Activated B cell treated with CpG ODN at 0.5 μM for 24 hours (primary cell): ENCODE results near the gene PRRT1. TPM values are rescaled to one million over a fixed set of nuclear protein-coding genes. Genes with fewer than 3 reads are reported as not detected.

Experiments used
- ATAC-seq: fragments of 200-7000 bp; cut with Tn5 transposase; one replicate; pipeline ENCODE4 v1.10.0; 2021; ENCODE audit warnings: low read depth, mild to moderate bottlenecking, moderate library complexity
- CTCF ChIA-PET: fragments of 350-600 bp; sonication (Branson Sonifier 250); formaldehyde crosslinking; loops from one replicate; lab custom pipeline; 2021; ENCODE audit warnings: antibody characterized with exemption; lab: Charles Lee
- POLR2A ChIA-PET: fragments of 350-600 bp; sonication (Branson Sonifier 250); formaldehyde crosslinking; loops from one replicate; lab custom pipeline; 2021; ENCODE audit warnings: antibody characterized with exemption; lab: Charles Lee
- DNase-seq: peaks from one replicate; pipeline ENCODE4 v3.0.0; 2022
- H3K27ac Mint-ChIP-seq: one replicate; pipeline ENCODE4 v1.8.0; 2020; ENCODE audit warnings: mixed read lengths
- H3K27me3 Mint-ChIP-seq: one replicate; pipeline ENCODE4 v1.8.0; 2021; ENCODE audit warnings: mixed read lengths
- H3K36me3 Mint-ChIP-seq: one replicate; pipeline ENCODE4 v1.8.0; 2021; ENCODE audit warnings: low read depth, mixed read lengths
- H3K4me1 Mint-ChIP-seq: one replicate; pipeline ENCODE4 v1.8.0; 2021; ENCODE audit warnings: mixed read lengths
- H3K4me3 Mint-ChIP-seq: one replicate; pipeline ENCODE4 v1.8.0; 2020; ENCODE audit warnings: mild to moderate bottlenecking, mixed read lengths
- H3K9me3 Mint-ChIP-seq: one replicate; pipeline ENCODE4 v1.8.0; 2020; ENCODE audit warnings: mixed read lengths
- CTCF ChIP-seq: fragments of 200-600 bp; IDR thresholded peaks from one replicate; pipeline ENCODE4 v1.8.0; 2022; ENCODE audit warnings: antibody characterized with exemption, mild to moderate bottlenecking
- intact Hi-C: fragments of 100-400 bp; cut with micrococcal nuclease; formaldehyde crosslinking; loops from one replicate; pipeline ENCODE4 v1.15.1; 2024
- total RNA-seq: library from RNA; stranded (reverse); gene quantifications from 2 replicates; pipeline ENCODE4 v1.2.3, GENCODE V29; 2022

Gene PRRT1
- total RNA-seq, 1 donor from 2014 or later = not detected

- no peaks in the 10 kb centered on the region for H3K27me3 Mint-ChIP-seq
- H3K27ac Mint-ChIP-seq = no peak within 1 kb of the TSS
- no peak for TF ChIP-seq CTCF
- H3K4me1 Mint-ChIP-seq = peaks cover 48% of the 10 kb centered on the region
- ChIA-PET POLR2A (no interaction called here), CTCF (no interaction called here)
- no peaks in the 10 kb centered on the region for H3K9me3 Mint-ChIP-seq
- no peak for DNase-seq
- intact Hi-C loops = no loop called here
- H3K36me3 Mint-ChIP-seq = peaks cover 82% of the 10 kb centered on the region
- no peak for ATAC-seq
- no peak within 1 kb of the TSS for H3K4me3 Mint-ChIP-seq
Measured at GRCh38 chr6:32184084-32184640, 32.4 kb upstream of the PRRT1 start, which contains the start of gene AGER. Gene AGER (minus strand): TSS chr6:32184253. CDS start chr6:32184222, 31 bp downstream.

GRCh38 chr6:32183483-32184083, 31.8 kb upstream of the PRRT1 start:
- Mint-ChIP-seq H3K9me3 (no peaks in the 10 kb centered on the region), H3K27ac (no peak overlapping the region), H3K27me3 (no peaks in the 10 kb centered on the region), H3K4me1 (peaks cover 48% of the 10 kb centered on the region), H3K4me3 (no peak overlapping the region), H3K36me3 (peaks cover 82% of the 10 kb centered on the region)
- ATAC-seq = no peak
- CTCF ChIA-PET = no interaction called here
- intact Hi-C loops = no loop called here
- no peak for DNase-seq
- POLR2A ChIA-PET = interaction anchor here (1.1 to 1.9 kb wide), 2 partner anchors 9 to 12 kb away, joined by 5 to 9 read pairs; partner anchors contain the start of gene GPSM3
- no peak for TF ChIP-seq CTCF

GRCh38 chr6:32183030-32183429, 31.3 kb upstream of the PRRT1 start:
- ATAC-seq (no peak), DNase-seq (no peak)
- Mint-ChIP-seq H3K9me3 (no peaks in the 10 kb centered on the region), H3K27me3 (no peaks in the 10 kb centered on the region), H3K4me1 (peaks cover 46% of the 10 kb centered on the region), H3K36me3 (peaks cover 82% of the 10 kb centered on the region), H3K27ac (no peak overlapping the region), H3K4me3 (no peak overlapping the region)
- ChIA-PET CTCF (no interaction called here), POLR2A (interaction anchor here (1.1 to 2.2 kb wide), 3 partner anchors 7 to 12 kb away, joined by 5 to 19 read pairs (median 9); partner anchors contain the start of genes GPSM3 and PBX2)
- TF ChIP-seq CTCF = no peak
- intact Hi-C loops = no loop called here

GRCh38 chr6:32182555-32182981, 30.8 kb upstream of the PRRT1 start:
- intact Hi-C loops = no loop called here
- ATAC-seq (no peak), DNase-seq (no peak)
- Mint-ChIP-seq H3K9me3 (no peaks in the 10 kb centered on the region), H3K27ac (no peak overlapping the region), H3K27me3 (no peaks in the 10 kb centered on the region), H3K36me3 (peaks cover 79% of the 10 kb centered on the region), H3K4me1 (peaks cover 45% of the 10 kb centered on the region), H3K4me3 (no peak overlapping the region)
- POLR2A ChIA-PET = interaction anchor here (0.6 to 2.2 kb wide), 5 partner anchors 8 to 42 kb away, joined by 3 to 19 read pairs (median 8); partner anchors contain the start of genes GPSM3 and PBX2
- no peak for TF ChIP-seq CTCF
- CTCF ChIA-PET = interaction anchor here (1.0 kb wide), 1 partner anchor 13 kb away, joined by 4 read pairs; no protein-coding TSS in a partner anchor

GRCh38 chr6:32181915-32182529, 30.3 kb upstream of the PRRT1 start:
- ATAC-seq (no peak), DNase-seq (no peak)
- peaks cover 73% of the 10 kb centered on the region for H3K36me3 Mint-ChIP-seq
- no peaks in the 10 kb centered on the region for H3K27me3 Mint-ChIP-seq
- H3K4me1 Mint-ChIP-seq = peaks cover 45% of the 10 kb centered on the region
- no peak overlapping the region for H3K4me3 Mint-ChIP-seq
- POLR2A ChIA-PET = interaction anchor here (0.6 to 2.2 kb wide), 5 partner anchors 8 to 41 kb away, joined by 3 to 19 read pairs (median 8); partner anchors contain the start of genes GPSM3 and PBX2
- no peak for TF ChIP-seq CTCF
- intact Hi-C loops = no loop called here
- CTCF ChIA-PET = interaction anchor here (1.0 kb wide), 1 partner anchor 14 kb away, joined by 4 read pairs; no protein-coding TSS in a partner anchor
- no peaks in the 10 kb centered on the region for H3K9me3 Mint-ChIP-seq
- no peak overlapping the region for H3K27ac Mint-ChIP-seq
